ENCODE measurements around the gene RPS6KA5.

DNA sequence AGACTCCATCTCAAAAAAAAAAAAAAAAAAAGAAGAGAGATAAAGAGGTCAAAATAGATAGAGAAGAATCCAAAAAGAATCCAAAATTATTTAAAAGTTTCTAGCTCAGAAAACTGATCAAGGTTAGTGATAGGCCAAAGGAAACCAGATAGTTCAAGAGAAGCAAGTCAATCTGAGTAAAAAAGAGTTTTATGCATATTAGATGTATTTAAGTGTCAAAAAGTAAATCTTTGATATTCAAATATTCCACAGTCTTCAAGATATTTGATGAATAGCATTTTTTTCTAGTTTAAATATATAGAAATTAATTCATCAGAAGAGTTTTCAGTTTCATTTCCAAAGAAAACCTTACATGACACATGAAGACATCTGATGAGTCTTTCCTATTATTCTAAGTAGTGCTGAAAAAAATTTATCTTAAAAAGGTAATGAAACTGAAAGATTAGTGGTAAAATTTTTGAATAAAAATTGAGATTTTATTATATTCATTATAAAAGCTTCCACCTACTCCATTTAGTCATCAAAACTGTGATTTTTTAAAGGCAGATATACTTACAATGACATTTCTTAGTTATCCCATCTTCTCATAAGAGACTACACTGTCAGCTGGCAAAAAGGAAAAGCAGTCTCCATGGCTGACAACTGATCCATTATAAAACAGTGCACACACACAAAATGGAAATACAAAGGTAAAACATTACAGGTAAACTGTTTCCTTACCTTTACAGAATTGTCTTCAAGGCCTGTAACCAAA is 68.6 kb downstream of the RPS6KA5 start:
- TF ChIP-seq SRF (CRISPR knock-in tag; IDR thresholded peaks at IDR 0.05) = no peak
- TF ChIP-seq CHD4 (IDR thresholded peaks at IDR 0.05; ENCODE audit: insufficient read depth, insufficient replicate concordance, low read depth, low read length, poor library complexity, severe bottlenecking) = no peak
- no peak for TF ChIP-seq ZBTB7A (IDR thresholded peaks at IDR 0.05; ENCODE audit: borderline replicate concordance, control insufficient read depth, low read depth, low read length)
- TF ChIP-seq EP400 (IDR thresholded peaks at IDR 0.05) = no peak
- no peak for TF ChIP-seq ZSCAN29 (IDR thresholded peaks at IDR 0.05)
